Skeletal muscle satellite cell (primary cell): Measurements from ENCODE around the gene BCAR3.

Experiments
- H3K27me3 ChIP-seq: 2 replicates; pipeline ENCODE4 v1.7.0; 2013; ENCODE audit warnings: low read length; ENCODE audit not compliant: control insufficient read depth, insufficient read depth
- H3K36me3 ChIP-seq: 2 replicates; pipeline ENCODE4 v1.7.0; 2013; ENCODE audit warnings: mild to moderate bottlenecking, control low read depth, low read length; ENCODE audit not compliant: insufficient read depth
- H3K4me1 ChIP-seq: 2 replicates; pipeline ENCODE4 v1.7.0; 2013; ENCODE audit warnings: low read length; ENCODE audit not compliant: control insufficient read depth, insufficient read depth
- H3K4me2 ChIP-seq: 2 replicates; pipeline ENCODE4 v1.7.0; 2013; ENCODE audit warnings: mild to moderate bottlenecking, low read length
- H3K4me3 ChIP-seq: 2 replicates; pipeline ENCODE4 v1.7.0; 2013; ENCODE audit warnings: low read length
- H3K9ac ChIP-seq: 2 replicates; pipeline ENCODE4 v1.7.0; 2013; ENCODE audit warnings: mild to moderate bottlenecking, low read depth, low read length, moderate library complexity
- H3K9me3 ChIP-seq: replicated peaks from 2 replicates; pipeline ENCODE4 v1.7.0; 2013; ENCODE audit warnings: mild to moderate bottlenecking, control low read depth, low read length

BCAR3 gene

GRCh38 chr1:93607814-93608186 is 73.8 kb downstream of the BCAR3 start:
- no peaks in the 10 kb centered on the region for H3K9me3 ChIP-seq
- no peak overlapping the region for H3K4me3 ChIP-seq
- H3K4me1 ChIP-seq = peaks cover 68% of the 10 kb centered on the region

GRCh38 chr1:93605812-93606512 is 75.7 kb downstream of the BCAR3 start:
- peaks cover 11% of the 10 kb centered on the region for H3K36me3 ChIP-seq
- H3K9ac ChIP-seq = peak overlapping the region; percentile 30
- H3K9me3 ChIP-seq = no peaks in the 10 kb centered on the region
- no peaks in the 10 kb centered on the region for H3K27me3 ChIP-seq
- H3K4me2 ChIP-seq = peak overlapping the region; percentile 64
- no peak overlapping the region for H3K4me3 ChIP-seq
- H3K4me1 ChIP-seq = peaks cover 68% of the 10 kb centered on the region

More at GRCh38 chr1:93607814-93608186, 73.8 kb downstream of the BCAR3 start:
- Histone ChIP-seq H3K36me3 (peaks cover 16% of the 10 kb centered on the region), H3K4me2 (peak overlapping the region; percentile 30), H3K9ac (peak overlapping the region; percentile 32), H3K27me3 (no peaks in the 10 kb centered on the region)

DNA sequence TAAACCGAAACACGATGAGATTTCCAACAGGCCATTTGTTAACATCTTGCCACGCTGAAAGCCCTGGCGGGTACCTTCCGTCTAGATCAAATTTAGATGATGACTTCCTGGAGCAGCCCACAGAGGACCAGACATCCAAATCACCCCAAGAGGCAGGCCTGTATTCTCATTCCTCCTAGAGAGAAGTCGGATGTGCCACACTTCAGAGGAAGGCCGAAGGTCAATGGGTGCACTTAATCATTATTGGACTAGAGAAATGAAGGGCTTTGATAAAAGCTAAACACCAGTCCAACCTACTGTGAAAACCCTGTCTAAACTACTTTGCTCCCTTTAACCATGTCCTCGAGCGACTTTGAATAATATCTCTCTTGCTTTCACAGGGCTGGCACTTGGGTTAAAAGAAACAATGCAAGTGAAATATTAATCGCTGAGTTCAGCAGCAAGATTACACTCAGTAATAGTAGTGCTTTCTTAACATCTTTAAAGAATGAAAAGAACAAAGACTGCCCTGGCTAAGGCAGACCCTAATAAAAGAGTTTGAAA is 76.5 kb downstream of the BCAR3 start:
- H3K9ac ChIP-seq = peak overlapping the region; percentile 30
- H3K4me2 ChIP-seq = peak overlapping the region; percentile 64
- H3K9me3 ChIP-seq = no peaks in the 10 kb centered on the region
- H3K36me3 ChIP-seq = peaks cover 11% of the 10 kb centered on the region
- H3K27me3 ChIP-seq = no peaks in the 10 kb centered on the region
- H3K4me3 ChIP-seq = no peak overlapping the region
- H3K4me1 ChIP-seq = peaks cover 69% of the 10 kb centered on the region

DNA sequence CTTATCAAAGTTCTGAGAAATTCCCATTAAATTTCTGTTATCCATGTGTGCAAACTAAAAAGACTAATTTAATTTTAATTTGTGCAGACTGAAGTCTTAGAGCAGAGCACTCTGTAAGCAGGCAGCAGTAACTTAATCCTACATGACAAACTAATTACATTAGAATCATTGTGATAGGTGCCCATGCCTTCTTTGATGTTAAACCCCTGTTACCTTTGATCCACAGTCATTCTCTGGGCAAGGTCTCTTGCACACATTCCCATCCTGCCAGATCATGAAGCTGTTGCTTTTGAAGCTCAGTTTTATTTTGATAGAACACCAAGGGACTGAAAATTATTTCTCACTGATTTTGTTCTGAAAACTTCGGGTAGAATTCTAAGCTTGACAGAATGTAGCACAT is 77.2 kb downstream of the BCAR3 start:
- H3K36me3 ChIP-seq = peaks cover 11% of the 10 kb centered on the region
- no peak overlapping the region for H3K4me2 ChIP-seq
- H3K4me1 ChIP-seq = peaks cover 63% of the 10 kb centered on the region
- H3K4me3 ChIP-seq = no peak overlapping the region
- no peaks in the 10 kb centered on the region for H3K27me3 ChIP-seq
- H3K9ac ChIP-seq = no peak overlapping the region
- H3K9me3 ChIP-seq = no peaks in the 10 kb centered on the region

DNA sequence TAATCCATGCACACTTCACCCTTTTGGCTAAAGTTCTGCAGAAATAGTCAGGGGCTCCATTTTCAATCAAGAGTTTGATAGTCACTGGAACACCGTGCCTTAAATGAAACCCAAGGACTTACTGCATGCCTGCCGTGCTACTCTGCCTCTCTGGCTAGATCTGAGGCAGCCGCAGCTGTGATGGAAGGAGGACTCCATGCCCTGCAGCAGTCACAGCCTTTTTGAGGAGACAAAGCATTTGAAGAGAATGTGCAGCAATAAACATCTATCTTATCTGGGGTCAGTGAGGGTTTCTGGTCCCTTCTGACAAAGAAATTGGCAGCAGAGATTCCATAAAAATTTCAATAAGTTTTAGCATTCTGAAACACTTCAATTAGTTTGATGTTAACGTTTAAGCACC is 78.0 kb downstream of the BCAR3 start:
- H3K9me3 ChIP-seq = no peaks in the 10 kb centered on the region
- peaks cover 63% of the 10 kb centered on the region for H3K4me1 ChIP-seq
- no peak overlapping the region for H3K4me3 ChIP-seq
- peaks cover 11% of the 10 kb centered on the region for H3K36me3 ChIP-seq
- no peak overlapping the region for H3K4me2 ChIP-seq
- no peak overlapping the region for H3K9ac ChIP-seq
- H3K27me3 ChIP-seq = no peaks in the 10 kb centered on the region

DNA sequence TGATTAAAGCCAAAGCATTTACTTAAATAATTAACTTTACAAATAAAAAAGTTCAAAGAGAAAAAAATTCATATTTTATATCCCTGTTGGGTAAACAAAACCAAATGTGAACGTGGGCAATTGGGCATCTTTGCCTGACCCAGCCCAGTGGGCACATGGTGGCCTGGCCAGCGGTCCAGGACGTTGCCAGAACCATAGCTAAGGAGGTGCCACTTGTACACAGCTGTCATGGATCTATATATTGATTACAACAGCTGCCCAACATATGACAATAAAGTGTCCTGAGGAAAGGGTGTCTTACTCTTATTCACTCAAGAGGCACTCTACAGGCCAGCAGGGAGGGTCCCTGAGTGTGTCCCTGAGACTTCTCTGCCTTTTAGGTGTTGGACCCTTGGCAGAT is 78.5 kb downstream of the BCAR3 start:
- Histone ChIP-seq H3K9me3 (no peaks in the 10 kb centered on the region), H3K4me3 (no peak overlapping the region), H3K27me3 (no peaks in the 10 kb centered on the region), H3K36me3 (peaks cover 11% of the 10 kb centered on the region), H3K4me1 (peaks cover 62% of the 10 kb centered on the region), H3K9ac (no peak overlapping the region), H3K4me2 (no peak overlapping the region)

DNA sequence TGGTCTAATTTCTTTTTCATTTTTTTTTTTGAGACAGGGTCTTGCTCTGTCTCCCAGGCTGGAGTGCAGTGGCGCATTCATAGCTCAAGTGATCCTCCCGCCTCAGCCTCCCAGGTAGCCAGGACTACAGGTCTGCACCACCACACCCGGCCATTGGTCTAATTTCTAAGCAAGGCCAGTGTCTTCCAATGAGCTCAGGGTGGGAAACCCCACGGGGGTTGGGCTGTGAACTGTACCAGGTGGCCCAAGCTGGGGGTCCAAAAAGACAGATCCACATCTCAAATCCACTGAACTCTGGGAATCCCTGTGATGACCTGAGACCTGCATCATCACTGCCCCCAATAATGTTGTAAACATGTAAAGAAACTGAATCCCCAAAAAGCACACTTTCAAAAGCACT is 79.5 kb downstream of the BCAR3 start:
- peaks cover 55% of the 10 kb centered on the region for H3K4me1 ChIP-seq
- no peak overlapping the region for H3K9ac ChIP-seq
- peaks cover 11% of the 10 kb centered on the region for H3K36me3 ChIP-seq
- H3K27me3 ChIP-seq = no peaks in the 10 kb centered on the region
- H3K9me3 ChIP-seq = no peaks in the 10 kb centered on the region
- no peak overlapping the region for H3K4me2 ChIP-seq
- no peak overlapping the region for H3K4me3 ChIP-seq

DNA sequence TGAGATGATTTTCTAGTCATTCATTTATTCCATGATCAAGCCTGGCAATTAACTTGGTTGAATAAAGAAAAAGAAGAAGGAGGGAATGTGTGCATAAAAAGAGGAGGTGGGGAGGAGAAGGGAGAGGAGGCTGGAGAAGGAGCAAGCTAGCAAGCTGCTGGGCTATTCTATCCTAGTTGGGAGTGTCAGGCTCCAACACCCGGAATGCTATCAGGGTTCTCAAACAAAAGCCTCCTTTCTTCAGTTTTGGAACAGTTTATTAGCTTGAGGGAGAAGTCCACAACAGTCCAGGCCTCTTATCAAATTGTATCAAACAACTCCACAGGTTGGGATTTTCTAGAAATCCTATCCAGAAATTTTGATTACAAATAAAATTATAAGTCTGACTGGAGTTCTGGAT is 80.0 kb downstream of the BCAR3 start:
- Histone ChIP-seq H3K36me3 (peaks cover 13% of the 10 kb centered on the region), H3K4me2 (no peak overlapping the region), H3K9ac (no peak overlapping the region), H3K4me3 (no peak overlapping the region), H3K9me3 (no peaks in the 10 kb centered on the region), H3K4me1 (peaks cover 53% of the 10 kb centered on the region), H3K27me3 (no peaks in the 10 kb centered on the region)

DNA sequence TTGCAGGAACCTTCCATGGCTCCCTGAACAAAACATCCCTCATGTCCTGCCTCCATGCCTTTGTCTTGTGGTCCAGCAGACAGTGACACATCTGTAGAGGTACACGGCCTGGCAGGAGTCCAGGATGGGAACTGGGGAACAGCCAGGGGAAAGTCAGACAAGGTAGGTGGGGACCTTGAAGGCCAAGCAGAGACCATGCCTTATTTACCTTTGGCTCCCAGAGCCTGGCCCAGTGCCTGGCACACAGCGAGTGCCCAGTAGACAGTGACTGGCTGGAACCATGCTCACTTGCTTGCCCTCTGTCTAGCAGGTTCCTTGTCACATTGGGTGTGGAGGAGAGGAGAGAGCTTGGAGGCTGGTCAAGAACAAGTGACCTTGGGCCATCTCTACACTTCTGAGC is 81.0 kb downstream of the BCAR3 start:
- Histone ChIP-seq H3K9me3 (no peaks in the 10 kb centered on the region), H3K27me3 (no peaks in the 10 kb centered on the region), H3K9ac (no peak overlapping the region), H3K4me2 (no peak overlapping the region), H3K4me1 (peaks cover 54% of the 10 kb centered on the region), H3K4me3 (no peak overlapping the region), H3K36me3 (peaks cover 18% of the 10 kb centered on the region)

DNA sequence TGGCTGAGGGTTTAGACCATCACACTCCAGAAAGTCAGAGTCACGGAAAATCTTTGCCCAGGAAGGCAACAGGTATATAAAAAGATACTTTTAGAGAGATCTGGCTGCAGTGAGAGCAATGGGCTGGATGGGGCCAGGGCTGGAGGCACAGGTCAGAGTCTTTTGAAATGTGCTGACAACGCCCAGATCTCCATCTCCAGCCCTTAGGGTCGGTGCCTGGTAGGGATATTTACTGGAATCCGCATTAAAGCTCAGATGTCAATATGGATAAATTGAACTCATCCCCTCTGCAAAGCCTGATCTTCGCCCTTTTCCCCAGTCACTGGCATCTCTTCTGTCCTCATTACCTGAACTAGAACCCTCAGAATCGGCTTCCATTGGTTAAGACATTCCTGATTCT is 82.2 kb downstream of the BCAR3 start:
- no peak overlapping the region for H3K4me2 ChIP-seq
- H3K4me1 ChIP-seq = peaks cover 54% of the 10 kb centered on the region
- no peaks in the 10 kb centered on the region for H3K27me3 ChIP-seq
- H3K4me3 ChIP-seq = no peak overlapping the region
- peaks cover 14% of the 10 kb centered on the region for H3K36me3 ChIP-seq
- no peak overlapping the region for H3K9ac ChIP-seq
- H3K9me3 ChIP-seq = no peaks in the 10 kb centered on the region

DNA sequence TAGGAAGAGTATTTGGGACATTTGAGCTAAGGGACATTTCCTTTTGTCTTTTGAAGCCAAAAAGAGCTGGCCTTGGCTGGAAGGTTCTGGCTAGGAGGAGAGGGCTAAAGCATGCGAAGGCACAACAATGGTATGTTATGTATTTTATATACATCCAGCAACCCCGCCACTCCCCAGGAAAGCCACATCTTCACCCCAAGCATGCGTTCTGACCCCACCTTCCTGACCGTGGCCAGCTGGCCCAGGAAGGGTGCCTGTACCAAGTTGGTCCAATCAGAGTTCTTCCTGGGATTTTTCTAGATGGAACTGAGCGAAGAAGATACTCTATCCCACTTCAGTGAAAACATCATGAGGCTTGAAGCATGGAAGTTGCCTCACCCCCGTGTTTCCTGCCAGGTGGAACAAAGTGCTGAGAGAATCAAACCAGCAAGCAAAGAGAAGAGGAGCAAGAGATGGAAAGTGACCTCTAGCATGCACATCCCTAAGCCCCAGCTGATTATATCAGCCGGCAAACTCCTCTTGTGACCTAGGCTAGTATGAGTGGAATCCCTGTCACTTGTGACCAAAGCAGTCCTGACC is 82.7 kb downstream of the BCAR3 start:
- H3K4me1 ChIP-seq = peaks cover 54% of the 10 kb centered on the region

DNA sequence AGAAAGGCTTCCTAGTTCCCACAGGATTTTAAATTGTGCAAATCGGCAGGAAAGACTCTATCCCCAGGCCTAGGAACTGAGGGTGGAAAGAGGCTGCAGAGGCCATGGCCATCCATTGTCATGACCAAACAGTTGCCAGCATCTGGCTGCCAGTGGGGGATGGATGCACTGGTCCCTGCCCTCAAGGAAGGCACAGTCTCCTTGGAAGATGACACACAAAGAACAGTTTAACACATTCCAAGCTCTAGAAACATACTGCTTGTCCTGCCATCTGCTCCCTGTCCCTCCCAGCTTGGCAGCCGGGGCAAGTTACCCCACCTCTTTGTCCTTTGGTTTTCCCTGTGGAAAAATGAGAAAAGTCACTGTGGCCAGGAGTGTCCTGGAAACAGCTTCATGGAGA is 83.2 kb downstream of the BCAR3 start:
- Histone ChIP-seq H3K4me3 (no peak overlapping the region), H3K9me3 (no peaks in the 10 kb centered on the region), H3K9ac (no peak overlapping the region), H3K27me3 (no peaks in the 10 kb centered on the region), H3K4me2 (no peak overlapping the region), H3K36me3 (peaks cover 19% of the 10 kb centered on the region), H3K4me1 (peaks cover 52% of the 10 kb centered on the region)

More for the DNA sequence above, 82.7 kb downstream of the BCAR3 start:
- no peak overlapping the region for H3K9ac ChIP-seq
- H3K27me3 ChIP-seq = no peaks in the 10 kb centered on the region
- H3K4me3 ChIP-seq = no peak overlapping the region
- H3K36me3 ChIP-seq = peaks cover 18% of the 10 kb centered on the region
- no peaks in the 10 kb centered on the region for H3K9me3 ChIP-seq
- H3K4me2 ChIP-seq = no peak overlapping the region
